SK-N-SH (cell line): ENCODE data around the gene LMTK2. TPM values are rescaled to one million over a fixed set of nuclear protein-coding genes. Genes with fewer than 3 reads are reported as not detected.

Experiments
- CTCF ChIA-PET: fragments of 300-600, 350-600 bp; formaldehyde crosslinking; extraction: SDS; loops from one replicate; lab custom pipeline; 2021; lab: Yijun Ruan, JAX
- POLR2A ChIA-PET: fragments of 350-600 bp; sonication (Branson Sonifier 250); formaldehyde crosslinking; extraction: SDS; loops from one replicate; lab custom pipeline; 2020; ENCODE audit warnings: antibody characterized with exemption, inconsistent platforms; lab: Yijun Ruan, JAX
- DNase-seq: peaks from one replicate; pipeline ENCODE4 v3.0.0; 2012
- H2AFZ ChIP-seq: fragments of 200-600 bp; sonication (generic); 2 replicates; pipeline ENCODE4 v1.8.1; 2016; ENCODE audit warnings: antibody characterized with exemption, mild to moderate bottlenecking, low read depth
- H3F3A ChIP-seq: fragments of 200-600 bp; sonication (generic); replicated peaks from 2 replicates; pipeline ENCODE3; 2016; ENCODE audit warnings: antibody characterized with exemption, mild to moderate bottlenecking; ENCODE audit not compliant: insufficient read depth
- H3K27ac ChIP-seq, 2 experiments: fragments of 200-500 bp in 1 of 2; fragments of 200-600 bp in 1 of 2; sonication (Bioruptor generic) in 1 of 2; sonication (generic), shearing (Covaris generic) in 1 of 2; 2 replicates each; pipeline versions ENCODE4 v1.5.1 to v1.6.1; 2014 to 2016; ENCODE audit warnings: low read depth in 2 of 2, inconsistent platforms in 1 of 2, low read length in 1 of 2, mild to moderate bottlenecking in 1 of 2, mixed read lengths in 1 of 2
- H3K27me3 ChIP-seq: fragments of 200-600 bp; sonication (generic), shearing (Covaris generic); 2 replicates; pipeline ENCODE4 v1.6.1; 2016; ENCODE audit warnings: mixed run types; ENCODE audit not compliant: insufficient read depth
- H3K36me3 ChIP-seq, 2 experiments: fragments of 200-500 bp in 1 of 2; fragments of 200-600 bp in 1 of 2; sonication (Bioruptor generic) in 1 of 2; sonication (generic) in 1 of 2; replicated peaks in 1 of 2; 2 replicates each; pipeline versions ENCODE3 to v1.5.1; 2014 to 2016; ENCODE audit warnings: low read length in 1 of 2, mild to moderate bottlenecking in 1 of 2; ENCODE audit not compliant: insufficient read depth in 2 of 2, control insufficient read depth in 1 of 2
- H3K4me1 ChIP-seq, 2 experiments: fragments of 200-500 bp in 1 of 2; fragments of 200-600 bp in 1 of 2; sonication (Bioruptor generic) in 1 of 2; sonication (generic), shearing (Covaris generic) in 1 of 2; 2 replicates each; pipeline versions ENCODE4 v1.5.1 to v1.6.1; 2014 to 2016; ENCODE audit warnings: low read depth in 1 of 2, low read length in 1 of 2, mixed run types in 1 of 2; ENCODE audit not compliant: insufficient read depth in 2 of 2, control insufficient read depth in 1 of 2
- H3K4me2 ChIP-seq: fragments of 200-600 bp; sonication (generic), shearing (Covaris generic); 2 replicates; pipeline ENCODE4 v1.6.1; 2017; ENCODE audit warnings: mixed run types
- H3K4me3 ChIP-seq, 2 experiments: fragments of 200-500 bp in 1 of 2; fragments of 200-600 bp in 1 of 2; sonication (Bioruptor generic) in 1 of 2; sonication (generic), shearing (Covaris generic) in 1 of 2; 2 replicates each; pipeline versions ENCODE4 v1.5.1 to v1.8.1; 2014 to 2016; ENCODE audit warnings: low read depth in 2 of 2, inconsistent platforms in 1 of 2, low read length in 1 of 2, mild to moderate bottlenecking in 1 of 2, mixed read lengths in 1 of 2, moderate library complexity in 1 of 2
- H3K79me2 ChIP-seq: fragments of 200-600 bp; sonication (generic); 2 replicates; pipeline ENCODE4 v1.8.1; 2017; ENCODE audit warnings: mild to moderate bottlenecking; ENCODE audit not compliant: insufficient read depth
- H3K9ac ChIP-seq: fragments of 200-600 bp; sonication (generic); 2 replicates; pipeline ENCODE4 v1.6.1; 2017; ENCODE audit warnings: mixed run types
- H3K9me2 ChIP-seq: fragments of 200-600 bp; sonication (generic); 2 replicates; pipeline ENCODE4 v1.6.1; 2017; ENCODE audit warnings: mixed run types
- H3K9me3 ChIP-seq: fragments of 200-600 bp; sonication (generic); 2 replicates; pipeline ENCODE4 v1.6.1; 2017; ENCODE audit warnings: mixed run types, mild to moderate bottlenecking, moderate library complexity
- H4K20me1 ChIP-seq: fragments of 200-600 bp; sonication (generic); 2 replicates; pipeline ENCODE4 v1.6.1; 2017; ENCODE audit warnings: mild to moderate bottlenecking, mixed run types; ENCODE audit not compliant: insufficient read depth
- EP300 ChIP-seq, 2 experiments: IDR thresholded peaks; 2 replicates each; pipeline versions ENCODE4 v1.4.0 to v1.6.1; 2012; ENCODE audit warnings: borderline replicate concordance in 1 of 2, low read depth in 1 of 2, low read length in 1 of 2
- GABPA ChIP-seq: IDR thresholded peaks from 2 replicates; pipeline ENCODE4 v1.4.0; 2012; ENCODE audit warnings: low read depth, mild to moderate bottlenecking
- MEF2A ChIP-seq: IDR thresholded peaks from 2 replicates; pipeline ENCODE4 v1.4.0; 2012; ENCODE audit warnings: low read depth, borderline replicate concordance
- NRF1 ChIP-seq: IDR thresholded peaks from 2 replicates; pipeline ENCODE4 v1.6.1; 2012; ENCODE audit warnings: low read depth, mild to moderate bottlenecking, low read length
- RAD21 ChIP-seq: IDR thresholded peaks from 2 replicates; pipeline ENCODE4 v1.6.1; 2012; ENCODE audit warnings: mild to moderate bottlenecking, low read length
- RCOR1 ChIP-seq: fragments of 150-350 bp; IDR thresholded peaks from 2 replicates; pipeline ENCODE4 v1.6.1; 2017; ENCODE audit warnings: antibody characterized with exemption, low read length
- TAF1 ChIP-seq: IDR thresholded peaks from 2 replicates; pipeline ENCODE4 v1.6.1; 2012; ENCODE audit warnings: low read depth, mild to moderate bottlenecking, low read length, moderate library complexity, borderline replicate concordance
- TCF12 ChIP-seq: IDR thresholded peaks from 2 replicates; pipeline ENCODE4 v1.4.0; 2012
- USF1 ChIP-seq: IDR thresholded peaks from 2 replicates; pipeline ENCODE4 v1.4.0; 2012; ENCODE audit warnings: low read depth, borderline replicate concordance
- USF2 ChIP-seq: fragments of 150-350 bp; IDR thresholded peaks from 2 replicates; pipeline ENCODE4 v1.6.1; 2017; ENCODE audit warnings: antibody characterized with exemption, low read length, low read depth, borderline replicate concordance
- ZBTB33 ChIP-seq: IDR thresholded peaks from 2 replicates; pipeline ENCODE4 v1.4.0; 2012; ENCODE audit warnings: low read depth, borderline replicate concordance
- WGBS: methylation state at CpG from one replicate; pipeline ENCODE4 v1.1.6; 2017; ENCODE audit warnings: low lambda C conversion rate; 5-methylcytosine and 5-hydroxymethylcytosine counted together
- polyA plus RNA-seq, 3 experiments: library from polyadenylated mRNA; depleted of rRNA; stranded (reverse); fragments of >200 nt; gene quantifications; 2 replicates each; pipeline ENCODE4 v1.2.3, GENCODE V29; 2012

The LMTK2 gene
- polyA plus RNA-seq, 1 of the 3 experiments (the other 2 are of a cell fraction): 9.0 TPM

DNA sequence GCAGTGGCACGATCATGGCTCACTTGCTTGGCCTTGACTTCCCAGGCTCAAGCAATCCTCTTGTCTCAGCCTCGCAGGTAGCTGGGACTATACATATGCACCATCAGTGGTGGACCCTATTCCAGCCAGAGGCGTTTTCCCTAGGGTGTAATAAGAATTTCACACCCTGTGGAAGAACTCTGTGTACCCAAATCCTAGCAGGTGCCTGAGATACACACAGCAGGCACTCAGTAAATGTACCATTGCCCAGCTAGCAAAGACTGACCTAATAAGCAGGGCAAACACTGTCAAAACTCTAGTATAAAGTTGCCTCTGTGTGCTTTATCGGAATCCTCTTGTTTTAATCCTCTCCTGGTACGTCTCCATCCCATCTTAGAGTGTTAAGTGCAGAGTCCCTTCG lies 70.9 kb downstream of the LMTK2 start:
- no peak overlapping the region for H2AFZ ChIP-seq
- H4K20me1 ChIP-seq: no peaks in the 10 kb centered on the region
- ChIA-PET CTCF (interaction anchor here (0.6 to 10.5 kb wide), 6 partner anchors 12 to 164 kb away, joined by 3 to 133 read pairs (median 6); no protein-coding TSS in a partner anchor), POLR2A (no interaction called here)
- H3K4me3 ChIP-seq: no peak overlapping the region
- WGBS: 91% methylated on average over 6 of the region's 6 CpGs
- no peak overlapping the region for H3K4me2 ChIP-seq
- H3K9me3 ChIP-seq: no peaks in the 10 kb centered on the region
- H3K27ac ChIP-seq: no peak overlapping the region
- no peak overlapping the region for H3K9ac ChIP-seq
- peaks cover 0 to 10% of the 10 kb centered on the region in 2 experiments; a peak in 1 of 4 replicates for H3K4me1 ChIP-seq
- DNase-seq: no peak
- H3K79me2 ChIP-seq: no peaks in the 10 kb centered on the region
- TF ChIP-seq MEF2A (no peak), GABPA (no peak), TAF1 (no peak)
- no peaks in the 10 kb centered on the region for H3K27me3 ChIP-seq
- peaks cover 10 to 42% of the 10 kb centered on the region in 2 experiments for H3K36me3 ChIP-seq
- no peaks in the 10 kb centered on the region for H3F3A ChIP-seq
- H3K9me2 ChIP-seq: no peaks in the 10 kb centered on the region

- ChIA-PET POLR2A (interaction anchor here (0.6 to 1.0 kb wide), 2 partner anchors 42 to 169 kb away, joined by 3 to 5 read pairs; no protein-coding TSS in a partner anchor), CTCF (interaction anchor here (0.6 to 10.5 kb wide), 6 partner anchors 13 to 165 kb away, joined by 3 to 133 read pairs (median 6); no protein-coding TSS in a partner anchor)
- H3K4me1 ChIP-seq: peaks cover 0 to 10% of the 10 kb centered on the region in 2 experiments; a peak in 1 of 4 replicates
- H3F3A ChIP-seq: no peaks in the 10 kb centered on the region
- no peaks in the 10 kb centered on the region for H3K79me2 ChIP-seq
- H3K9ac ChIP-seq: no peak overlapping the region
- H3K9me3 ChIP-seq: no peaks in the 10 kb centered on the region
- no peaks in the 10 kb centered on the region for H4K20me1 ChIP-seq
- H2AFZ ChIP-seq: no peak overlapping the region
- TF ChIP-seq USF2 (no peak), RAD21 (no peak), TCF12 (no peak)
- H3K9me2 ChIP-seq: no peaks in the 10 kb centered on the region
- no peak for DNase-seq
- 93% methylated on average over 16 of the region's 16 CpGs for WGBS
- H3K36me3 ChIP-seq: peaks cover 5 to 40% of the 10 kb centered on the region in 2 experiments
- H3K27me3 ChIP-seq: no peaks in the 10 kb centered on the region
- no peak overlapping the region for H3K27ac ChIP-seq
- H3K4me2 ChIP-seq: no peak overlapping the region
- H3K4me3 ChIP-seq: no peak overlapping the region
These were observed 71.7 kb downstream of the LMTK2 start for GRCh38 chr7:98178321-98178720.

DNA sequence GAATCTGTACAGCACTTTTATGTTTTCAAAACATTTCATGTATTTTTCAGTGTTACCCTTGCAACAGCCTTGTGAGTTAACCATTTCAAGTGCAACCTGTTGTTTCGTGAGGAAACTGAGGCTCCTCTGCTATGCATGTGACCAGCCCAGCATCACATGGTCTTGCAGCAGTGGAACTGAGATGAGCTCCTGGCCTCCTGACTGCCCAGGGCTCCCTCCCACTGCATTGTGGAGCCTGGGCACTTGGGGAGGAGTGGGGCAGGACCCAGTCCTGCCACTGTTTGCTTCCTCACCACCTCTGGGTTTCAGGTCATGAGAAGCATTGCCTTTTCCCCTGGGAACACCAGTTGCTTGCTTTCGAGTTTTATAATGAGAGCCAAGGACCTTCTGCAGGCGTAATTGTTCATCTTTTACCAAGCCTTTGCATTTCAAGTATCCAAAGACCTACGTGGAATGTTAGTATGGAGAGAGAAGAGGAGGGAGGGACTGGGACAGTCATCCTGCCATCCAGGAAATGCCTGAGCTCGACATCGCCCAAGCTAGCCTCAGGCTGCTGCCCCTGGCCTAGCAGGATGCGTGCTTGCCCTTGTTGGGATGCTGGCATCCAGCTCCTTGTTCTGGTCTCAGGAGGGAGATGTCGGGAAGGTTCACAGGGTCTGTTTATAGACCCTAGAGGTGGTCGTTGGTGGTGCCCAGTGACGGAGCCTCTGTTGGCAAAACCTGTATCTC lies 72.3 kb downstream of the LMTK2 start:
- POLR2A ChIA-PET: interaction anchor here (0.6 to 1.0 kb wide), 2 partner anchors 41 to 169 kb away, joined by 3 to 5 read pairs; no protein-coding TSS in a partner anchor

More for the DNA sequence above, 72.3 kb downstream of the LMTK2 start:
- Histone ChIP-seq H3K9me2 (no peaks in the 10 kb centered on the region), H3K79me2 (no peaks in the 10 kb centered on the region), H3K4me3 (no peak overlapping the region), H3K36me3 (peaks cover 0 to 39% of the 10 kb centered on the region in 2 experiments)
- TF ChIP-seq RCOR1: no peak
- no peak for TF ChIP-seq USF1
- no peak for TF ChIP-seq ZBTB33
- TF ChIP-seq NRF1: no peak
- no peak for TF ChIP-seq EP300 (IDR thresholded peaks at IDR 0.05; ENCODE audit: borderline replicate concordance in 1 of 2, low read depth in 1 of 2, low read length in 1 of 2)
- TF ChIP-seq USF2: no peak
- TF ChIP-seq, all 33 proteins: peak for 0
- no peak overlapping the region for H3K9ac ChIP-seq
- H3K4me1 ChIP-seq: peaks cover 0 to 10% of the 10 kb centered on the region in 2 experiments; a peak in 1 of 4 replicates
- no peaks in the 10 kb centered on the region for H4K20me1 ChIP-seq
- no peak overlapping the region for H3K4me2 ChIP-seq
- H3K9me3 ChIP-seq: no peaks in the 10 kb centered on the region
- no peak for DNase-seq
- H3K27me3 ChIP-seq: no peaks in the 10 kb centered on the region
- 93% methylated on average over 10 of the region's 10 CpGs for WGBS
- no peaks in the 10 kb centered on the region for H3F3A ChIP-seq
- CTCF ChIA-PET: interaction anchor here (0.5 to 10.5 kb wide), 7 partner anchors 14 to 165 kb away, joined by 3 to 133 read pairs (median 5); no protein-coding TSS in a partner anchor
- no peak overlapping the region for H2AFZ ChIP-seq
- H3K27ac ChIP-seq: no peak overlapping the region
